ENCODE results near the gene PDE10A. TPM values are rescaled to one million over a fixed set of nuclear protein-coding genes. Genes with fewer than 3 reads are reported as not detected.

PDE10A gene
- total and polyA plus RNA-seq, 2 of the 8 experiments (the other 6 are each of a cell fraction or from before 2014, with no cell fraction given): 1.1 to 2.4 TPM

DNA sequence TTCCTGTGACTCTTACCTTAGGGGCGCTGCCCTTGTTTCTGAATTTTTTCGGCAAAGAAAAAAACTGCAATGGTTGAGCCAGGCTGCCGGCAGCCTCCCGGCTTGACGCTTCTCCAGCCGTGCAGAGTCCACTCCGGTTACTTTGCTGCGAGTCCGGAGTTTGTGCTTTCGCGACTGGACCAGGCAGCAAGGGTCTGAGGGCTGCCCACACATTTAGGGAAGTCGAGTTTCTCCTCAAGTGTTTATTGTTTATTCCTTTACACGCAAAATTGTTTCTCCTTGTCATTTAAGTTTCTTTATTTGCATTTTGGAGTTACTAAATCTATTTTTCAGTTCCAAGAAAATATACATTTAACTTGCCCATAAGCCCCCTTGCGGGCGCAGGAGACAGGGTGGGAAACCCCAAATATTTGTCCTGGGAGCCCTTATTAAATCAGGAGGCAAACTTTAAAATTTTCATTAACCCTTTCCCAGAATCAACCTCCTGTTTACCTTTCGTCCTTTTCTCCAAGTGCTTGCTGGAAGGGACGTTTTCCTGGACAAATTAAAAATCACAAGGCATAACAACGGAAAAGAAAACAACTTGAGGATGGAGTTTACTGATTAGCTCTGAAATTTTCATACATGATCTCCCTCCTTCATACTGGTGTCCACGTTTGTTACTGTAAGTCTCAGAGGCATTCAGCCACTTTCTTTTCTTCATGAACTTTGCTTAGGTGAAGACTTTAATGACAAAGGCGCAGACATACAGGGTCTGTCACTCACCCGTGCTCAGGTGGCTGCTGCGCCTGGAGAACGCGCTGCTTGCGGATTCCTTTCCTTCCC is 1.7 kb upstream of the PDE10A start (continued):
- TF ChIP-seq, protein P1, sequence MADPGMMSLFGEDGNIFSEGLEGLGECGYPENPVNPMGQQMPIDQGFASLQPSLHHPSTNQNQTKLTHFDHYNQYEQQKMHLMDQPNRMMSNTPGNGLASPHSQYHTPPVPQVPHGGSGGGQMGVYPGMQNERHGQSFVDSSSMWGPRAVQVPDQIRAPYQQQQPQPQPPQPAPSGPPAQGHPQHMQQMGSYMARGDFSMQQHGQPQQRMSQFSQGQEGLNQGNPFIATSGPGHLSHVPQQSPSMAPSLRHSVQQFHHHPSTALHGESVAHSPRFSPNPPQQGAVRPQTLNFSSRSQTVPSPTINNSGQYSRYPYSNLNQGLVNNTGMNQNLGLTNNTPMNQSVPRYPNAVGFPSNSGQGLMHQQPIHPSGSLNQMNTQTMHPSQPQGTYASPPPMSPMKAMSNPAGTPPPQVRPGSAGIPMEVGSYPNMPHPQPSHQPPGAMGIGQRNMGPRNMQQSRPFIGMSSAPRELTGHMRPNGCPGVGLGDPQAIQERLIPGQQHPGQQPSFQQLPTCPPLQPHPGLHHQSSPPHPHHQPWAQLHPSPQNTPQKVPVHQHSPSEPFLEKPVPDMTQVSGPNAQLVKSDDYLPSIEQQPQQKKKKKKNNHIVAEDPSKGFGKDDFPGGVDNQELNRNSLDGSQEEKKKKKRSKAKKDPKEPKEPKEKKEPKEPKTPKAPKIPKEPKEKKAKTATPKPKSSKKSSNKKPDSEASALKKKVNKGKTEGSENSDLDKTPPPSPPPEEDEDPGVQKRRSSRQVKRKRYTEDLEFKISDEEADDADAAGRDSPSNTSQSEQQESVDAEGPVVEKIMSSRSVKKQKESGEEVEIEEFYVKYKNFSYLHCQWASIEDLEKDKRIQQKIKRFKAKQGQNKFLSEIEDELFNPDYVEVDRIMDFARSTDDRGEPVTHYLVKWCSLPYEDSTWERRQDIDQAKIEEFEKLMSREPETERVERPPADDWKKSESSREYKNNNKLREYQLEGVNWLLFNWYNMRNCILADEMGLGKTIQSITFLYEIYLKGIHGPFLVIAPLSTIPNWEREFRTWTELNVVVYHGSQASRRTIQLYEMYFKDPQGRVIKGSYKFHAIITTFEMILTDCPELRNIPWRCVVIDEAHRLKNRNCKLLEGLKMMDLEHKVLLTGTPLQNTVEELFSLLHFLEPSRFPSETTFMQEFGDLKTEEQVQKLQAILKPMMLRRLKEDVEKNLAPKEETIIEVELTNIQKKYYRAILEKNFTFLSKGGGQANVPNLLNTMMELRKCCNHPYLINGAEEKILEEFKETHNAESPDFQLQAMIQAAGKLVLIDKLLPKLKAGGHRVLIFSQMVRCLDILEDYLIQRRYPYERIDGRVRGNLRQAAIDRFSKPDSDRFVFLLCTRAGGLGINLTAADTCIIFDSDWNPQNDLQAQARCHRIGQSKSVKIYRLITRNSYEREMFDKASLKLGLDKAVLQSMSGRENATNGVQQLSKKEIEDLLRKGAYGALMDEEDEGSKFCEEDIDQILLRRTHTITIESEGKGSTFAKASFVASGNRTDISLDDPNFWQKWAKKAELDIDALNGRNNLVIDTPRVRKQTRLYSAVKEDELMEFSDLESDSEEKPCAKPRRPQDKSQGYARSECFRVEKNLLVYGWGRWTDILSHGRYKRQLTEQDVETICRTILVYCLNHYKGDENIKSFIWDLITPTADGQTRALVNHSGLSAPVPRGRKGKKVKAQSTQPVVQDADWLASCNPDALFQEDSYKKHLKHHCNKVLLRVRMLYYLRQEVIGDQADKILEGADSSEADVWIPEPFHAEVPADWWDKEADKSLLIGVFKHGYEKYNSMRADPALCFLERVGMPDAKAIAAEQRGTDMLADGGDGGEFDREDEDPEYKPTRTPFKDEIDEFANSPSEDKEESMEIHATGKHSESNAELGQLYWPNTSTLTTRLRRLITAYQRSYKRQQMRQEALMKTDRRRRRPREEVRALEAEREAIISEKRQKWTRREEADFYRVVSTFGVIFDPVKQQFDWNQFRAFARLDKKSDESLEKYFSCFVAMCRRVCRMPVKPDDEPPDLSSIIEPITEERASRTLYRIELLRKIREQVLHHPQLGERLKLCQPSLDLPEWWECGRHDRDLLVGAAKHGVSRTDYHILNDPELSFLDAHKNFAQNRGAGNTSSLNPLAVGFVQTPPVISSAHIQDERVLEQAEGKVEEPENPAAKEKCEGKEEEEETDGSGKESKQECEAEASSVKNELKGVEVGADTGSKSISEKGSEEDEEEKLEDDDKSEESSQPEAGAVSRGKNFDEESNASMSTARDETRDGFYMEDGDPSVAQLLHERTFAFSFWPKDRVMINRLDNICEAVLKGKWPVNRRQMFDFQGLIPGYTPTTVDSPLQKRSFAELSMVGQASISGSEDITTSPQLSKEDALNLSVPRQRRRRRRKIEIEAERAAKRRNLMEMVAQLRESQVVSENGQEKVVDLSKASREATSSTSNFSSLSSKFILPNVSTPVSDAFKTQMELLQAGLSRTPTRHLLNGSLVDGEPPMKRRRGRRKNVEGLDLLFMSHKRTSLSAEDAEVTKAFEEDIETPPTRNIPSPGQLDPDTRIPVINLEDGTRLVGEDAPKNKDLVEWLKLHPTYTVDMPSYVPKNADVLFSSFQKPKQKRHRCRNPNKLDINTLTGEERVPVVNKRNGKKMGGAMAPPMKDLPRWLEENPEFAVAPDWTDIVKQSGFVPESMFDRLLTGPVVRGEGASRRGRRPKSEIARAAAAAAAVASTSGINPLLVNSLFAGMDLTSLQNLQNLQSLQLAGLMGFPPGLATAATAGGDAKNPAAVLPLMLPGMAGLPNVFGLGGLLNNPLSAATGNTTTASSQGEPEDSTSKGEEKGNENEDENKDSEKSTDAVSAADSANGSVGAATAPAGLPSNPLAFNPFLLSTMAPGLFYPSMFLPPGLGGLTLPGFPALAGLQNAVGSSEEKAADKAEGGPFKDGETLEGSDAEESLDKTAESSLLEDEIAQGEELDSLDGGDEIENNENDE (IDR thresholded peaks at IDR 0.05; ENCODE audit: insufficient replicate concordance, low read length): peak; percentile 21
- peak; percentile 42 for TF ChIP-seq RNF2 (IDR thresholded peaks at IDR 0.05; ENCODE audit: borderline replicate concordance, low read depth, low read length, missing control alignments, poor library complexity, severe bottlenecking)
- TF ChIP-seq TCF12 (IDR thresholded peaks at IDR 0.05; ENCODE audit: low read depth, low read length): no peak
- 0 out of 2 replicates have a peak, but pooled peaks have one; percentile 6 for TF ChIP-seq SP1 (IDR thresholded peaks at IDR 0.05; ENCODE audit: low read depth, low read length)
- TF ChIP-seq KDM1A (IDR thresholded peaks at IDR 0.05; ENCODE audit: borderline replicate concordance, low read length): no peak
- TF ChIP-seq SUZ12 (IDR thresholded peaks at IDR 0.05; ENCODE audit: low read length): no peak; the same call in none of the 2 replicates
